NCI-H187 treated with DMSO at 0.1 percent for 48 hours (cell line): ENCODE measurements around the gene CUL3.

Experiments used
- DNase-seq: peaks from one replicate; lab custom pipeline; 2025; lab: John Stamatoyannopoulos, UW

Gene CUL3

DNA sequence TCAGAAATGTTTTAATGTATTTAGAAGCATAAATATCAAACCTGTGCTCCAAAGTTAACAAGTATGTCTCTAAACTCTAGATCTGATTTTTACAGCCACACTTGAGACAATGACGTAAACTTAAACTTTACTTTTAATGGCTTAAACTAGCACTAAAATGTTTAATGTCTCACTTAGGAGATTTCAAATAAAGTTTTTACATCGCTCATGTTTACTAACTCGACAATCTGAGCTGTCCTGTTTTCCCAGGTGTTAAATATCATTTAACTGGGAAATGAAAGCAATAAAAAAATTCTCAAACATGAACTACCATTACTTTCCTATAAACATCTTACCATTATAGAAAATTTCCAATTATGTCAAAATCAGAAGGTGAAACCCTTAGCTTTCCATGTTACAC, 113.0 kb downstream of the CUL3 start:
- DNase-seq: no peak

DNA sequence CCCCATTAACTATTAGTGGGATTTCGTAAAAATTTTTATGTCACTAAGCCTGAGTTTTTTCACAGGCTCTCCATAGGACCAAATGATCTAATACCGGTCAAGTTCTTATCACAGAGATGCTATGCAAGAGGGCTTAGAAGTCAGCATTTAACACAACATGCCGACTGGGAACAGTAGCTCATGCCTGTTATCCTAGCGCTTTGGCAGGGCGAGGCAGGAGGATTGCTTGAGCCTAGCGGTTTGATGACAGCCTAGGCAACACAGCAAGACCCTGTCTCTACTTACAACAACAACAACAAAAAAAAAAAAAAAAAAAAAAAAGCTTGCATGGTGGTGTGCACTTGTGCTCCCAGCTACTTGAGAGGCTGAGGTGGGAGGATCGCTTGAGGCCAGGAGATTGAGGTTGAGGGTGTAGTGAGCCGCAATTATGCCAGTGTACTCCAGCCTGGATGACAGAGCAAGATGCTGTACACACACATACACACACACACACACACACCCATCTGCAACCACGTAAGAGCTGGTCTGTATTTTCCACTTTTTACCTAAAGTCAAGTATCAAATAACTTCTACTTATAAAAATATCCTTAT, 115.7 kb downstream of the CUL3 start:
- DNase-seq: no peak

DNA sequence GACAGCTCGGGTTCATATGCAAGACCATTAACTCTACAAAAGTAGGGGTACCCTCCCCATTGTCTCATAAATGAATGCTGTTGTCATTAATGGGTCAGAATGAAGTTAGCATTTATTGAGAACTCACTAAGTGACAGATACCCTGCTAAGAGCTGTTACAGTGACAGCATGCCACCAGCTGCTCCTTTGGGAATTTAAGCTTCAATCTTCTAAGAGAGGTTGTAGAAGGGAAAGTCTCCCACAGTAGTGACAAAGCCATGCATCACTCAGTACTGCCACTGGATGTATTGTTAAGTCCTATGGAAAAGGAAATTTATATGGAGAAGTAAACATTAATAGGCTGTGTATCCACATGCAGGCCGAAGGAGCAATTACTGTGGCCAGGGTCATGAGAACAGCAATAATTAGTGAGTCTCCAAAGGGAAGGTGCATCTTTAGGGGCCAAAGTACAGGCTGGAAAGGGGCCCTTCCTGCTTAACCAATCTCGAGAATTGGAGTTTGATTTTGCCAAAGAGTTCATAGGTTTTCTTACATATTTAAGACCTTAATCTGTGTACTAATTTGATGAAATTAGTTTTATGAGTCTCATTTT, 118.8 kb downstream of the CUL3 start:
- no peak for DNase-seq

DNA sequence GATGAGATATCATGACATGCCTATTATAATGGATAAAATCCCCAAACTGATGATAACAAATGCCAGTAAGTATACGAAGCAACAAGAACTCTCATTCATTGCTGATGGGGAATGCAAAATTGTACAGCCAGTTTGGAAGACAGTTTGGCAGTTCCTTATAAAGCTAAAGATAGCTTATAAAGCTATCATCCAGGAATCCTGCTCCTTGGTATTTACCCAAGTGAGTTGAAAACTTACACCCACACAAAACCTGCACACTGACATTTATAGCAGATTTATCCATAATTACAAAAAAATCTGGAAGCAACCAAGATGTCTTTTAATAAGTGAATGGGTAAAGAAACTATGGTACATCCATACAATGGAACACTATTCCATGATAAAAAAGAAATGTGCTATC, 123.8 kb downstream of the CUL3 start:
- DNase-seq: no peak

DNA sequence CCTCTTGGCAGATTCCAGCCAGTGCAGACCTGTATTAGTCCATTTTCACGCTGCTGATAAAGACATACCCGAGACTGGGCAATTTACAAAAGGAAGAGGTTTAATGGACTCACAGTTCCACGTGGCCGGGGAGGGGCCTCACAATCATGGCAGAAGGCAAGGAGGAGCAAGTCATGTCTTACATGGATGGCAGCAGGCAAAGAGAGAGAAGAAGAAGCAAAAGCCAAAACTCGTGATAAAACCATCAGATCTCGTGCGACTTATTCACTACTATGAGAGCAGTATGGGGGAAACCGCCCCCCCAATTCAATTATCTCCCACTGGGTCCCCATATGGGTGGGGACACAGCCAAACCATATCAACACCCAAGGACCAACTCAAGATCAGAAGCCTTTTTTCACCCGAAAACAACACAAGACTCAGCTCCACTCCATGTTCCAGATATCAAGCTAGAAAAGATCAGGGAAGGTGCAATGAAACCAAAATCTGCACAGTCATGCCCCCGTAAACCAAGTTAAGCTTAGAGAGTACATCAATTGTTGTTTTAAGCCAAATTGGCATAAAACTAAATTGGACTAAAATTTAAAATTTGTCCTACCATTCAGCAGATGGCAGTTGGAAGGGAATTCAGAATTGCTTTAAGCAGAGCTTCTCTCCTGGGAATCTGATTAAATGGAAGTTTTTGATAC, 127.6 kb downstream of the CUL3 start:
- no peak for DNase-seq

DNA sequence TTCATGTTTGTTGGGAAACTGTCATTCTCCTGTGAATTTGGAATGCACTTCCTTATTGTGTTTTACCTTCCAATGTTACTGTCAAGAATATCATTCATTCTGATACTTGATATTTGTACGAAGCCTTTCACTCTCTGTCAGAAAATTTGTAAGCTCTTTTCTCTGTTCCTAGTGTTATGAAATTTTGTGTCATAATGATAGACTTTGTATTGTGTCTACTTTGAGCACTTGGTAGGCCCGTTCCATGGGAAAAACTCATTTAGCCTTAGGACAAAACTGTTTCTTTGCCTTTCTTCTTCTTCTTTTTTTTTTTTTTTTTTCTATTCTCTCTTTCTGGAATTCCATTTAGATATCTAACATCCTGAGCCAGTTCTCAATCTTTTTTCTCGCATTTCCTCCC, 131.3 kb downstream of the CUL3 start:
- DNase-seq: no peak

DNA sequence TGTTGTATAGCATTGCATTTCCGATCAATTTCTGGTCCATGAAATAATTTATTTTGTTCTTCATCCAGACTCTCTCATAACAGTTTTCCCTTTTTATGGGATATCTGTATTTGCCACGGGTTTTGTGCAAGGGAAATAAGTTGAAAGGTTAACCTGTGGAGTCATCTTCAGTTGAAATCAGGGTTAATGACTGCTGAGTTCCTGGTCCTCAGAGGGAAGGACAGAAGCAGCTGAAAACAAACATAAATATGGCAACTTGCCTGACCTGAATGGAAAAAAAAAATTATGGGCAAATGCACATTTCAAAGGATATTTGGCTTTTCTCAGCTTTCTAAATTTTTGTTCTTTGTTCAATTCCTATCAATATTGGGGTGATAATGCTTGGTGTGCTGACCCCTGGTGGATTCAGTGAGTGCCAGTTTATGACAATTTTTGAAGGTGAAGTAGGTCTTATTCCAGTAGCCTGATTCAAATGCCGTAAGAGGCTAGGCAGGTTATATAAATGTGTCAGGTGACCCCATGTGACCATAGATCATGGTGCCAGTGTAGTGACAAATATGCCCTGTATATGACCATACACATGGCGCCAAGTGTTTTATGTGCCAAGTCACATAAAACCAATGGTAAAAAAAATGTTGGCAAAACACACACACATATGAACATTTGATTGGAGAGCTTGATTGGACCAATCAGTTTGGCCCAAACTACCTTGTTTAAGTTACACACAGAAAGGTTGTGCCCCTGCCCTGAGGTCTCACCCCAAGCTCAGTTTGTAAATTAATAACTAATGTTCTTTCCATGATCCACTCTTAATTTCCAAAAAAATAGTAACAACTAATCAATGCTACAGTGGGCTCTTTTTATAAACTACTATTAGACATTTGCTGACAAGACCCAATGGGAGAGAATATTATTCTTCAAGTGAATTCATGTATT, 135.7 kb downstream of the CUL3 start:
- DNase-seq: no peak

DNA sequence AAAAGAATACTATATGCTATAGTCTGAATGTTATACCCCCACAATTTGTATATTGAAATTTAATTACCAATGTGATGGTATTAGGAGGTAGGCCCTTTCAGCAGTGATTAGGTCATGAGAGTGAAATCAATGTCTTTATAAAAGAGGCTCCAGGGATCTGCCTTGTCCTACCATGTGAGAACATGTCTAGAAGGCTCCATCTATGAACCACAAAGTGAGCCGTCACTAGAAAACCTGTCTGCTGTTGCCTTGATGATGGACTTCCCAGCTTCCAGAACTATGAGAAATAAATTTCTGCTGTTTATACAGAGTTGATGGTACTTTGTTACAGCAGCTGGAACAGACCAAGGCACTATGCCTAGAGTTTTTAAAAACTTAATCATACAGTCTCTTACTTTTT, 136.9 kb downstream of the CUL3 start:
- no peak for DNase-seq

DNA sequence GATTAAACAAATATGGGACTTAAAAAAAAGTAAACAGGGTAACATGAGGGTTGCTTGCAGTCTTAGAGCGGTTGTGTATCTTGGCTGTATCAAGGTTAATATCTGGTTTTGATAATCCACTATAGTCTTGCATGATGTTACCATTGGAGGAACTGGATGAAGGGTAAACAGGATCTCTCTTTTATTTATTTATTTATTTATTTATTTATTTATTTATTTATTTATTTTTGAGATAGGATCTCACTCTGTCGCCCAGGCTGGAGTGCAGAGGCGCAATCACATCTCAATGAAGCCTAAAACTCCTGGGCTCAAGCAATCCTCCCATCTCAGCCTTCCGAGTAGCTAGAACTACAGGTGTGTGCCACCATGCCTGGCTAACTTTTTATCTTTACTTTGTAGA, 140.4 kb downstream of the CUL3 start:
- DNase-seq: no peak

DNA sequence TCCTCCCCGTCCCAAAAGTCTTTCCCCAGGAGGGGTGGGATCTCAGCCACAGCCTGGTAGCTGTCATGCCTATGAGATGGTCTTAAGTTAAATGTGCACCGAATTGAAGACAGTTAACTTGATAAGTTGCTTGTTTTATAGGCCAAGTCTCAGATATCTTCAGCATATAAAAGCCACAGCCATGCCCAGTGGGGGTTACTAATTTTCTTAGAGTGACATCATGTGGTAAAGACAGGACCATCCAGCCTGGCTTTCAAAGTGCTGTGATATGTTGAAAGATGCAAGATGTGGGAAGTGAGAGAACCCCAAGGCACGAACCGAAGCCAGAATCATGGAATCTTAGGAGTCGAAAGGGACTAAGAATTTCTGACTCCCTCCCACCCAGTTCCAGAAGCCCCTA, 141.1 kb downstream of the CUL3 start:
- DNase-seq: no peak

DNA sequence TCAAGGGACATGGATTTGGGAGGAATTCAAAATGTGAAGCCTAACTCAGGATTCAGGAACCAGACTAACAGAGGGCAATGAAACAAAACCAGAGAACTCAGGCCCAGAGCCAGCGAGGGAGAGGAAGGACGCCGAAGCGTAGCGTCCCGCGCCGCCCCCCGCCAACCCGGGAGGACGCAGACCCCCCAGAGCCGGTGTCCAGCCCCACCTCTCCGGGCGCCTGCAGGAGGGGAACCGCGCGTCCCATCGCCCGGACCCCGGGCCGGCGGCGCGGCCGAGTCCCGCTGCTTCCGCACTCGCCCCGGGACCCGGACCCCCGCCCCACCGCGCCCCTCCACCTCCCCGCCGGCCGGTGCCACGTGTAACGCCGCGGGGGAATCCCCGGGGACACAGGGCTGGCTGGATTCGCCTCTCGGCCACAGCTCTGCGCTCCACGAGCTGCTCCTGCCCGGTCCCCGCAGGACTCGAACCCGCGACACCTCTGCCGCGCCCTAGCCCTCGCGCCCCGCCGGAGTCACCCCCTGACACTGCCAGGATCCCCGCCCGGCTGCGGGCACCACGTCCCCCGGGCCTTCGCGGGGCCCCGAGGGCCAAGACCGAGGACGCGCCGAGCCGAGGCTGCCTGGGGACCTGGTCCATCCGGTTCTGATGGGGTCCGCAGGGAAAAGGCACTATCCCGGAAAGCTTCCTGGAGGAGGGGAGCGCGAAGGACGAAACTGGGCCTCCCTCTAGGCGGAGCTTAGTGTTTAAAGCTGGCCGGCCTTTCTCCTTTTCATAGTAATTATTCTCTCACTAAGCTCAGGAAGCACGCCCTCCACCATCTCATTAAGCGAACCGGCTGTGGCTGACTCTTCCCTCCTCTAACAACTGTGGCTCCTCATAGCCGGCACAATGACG, 142.8 kb downstream of the CUL3 start:
- DNase-seq: no peak

DNA sequence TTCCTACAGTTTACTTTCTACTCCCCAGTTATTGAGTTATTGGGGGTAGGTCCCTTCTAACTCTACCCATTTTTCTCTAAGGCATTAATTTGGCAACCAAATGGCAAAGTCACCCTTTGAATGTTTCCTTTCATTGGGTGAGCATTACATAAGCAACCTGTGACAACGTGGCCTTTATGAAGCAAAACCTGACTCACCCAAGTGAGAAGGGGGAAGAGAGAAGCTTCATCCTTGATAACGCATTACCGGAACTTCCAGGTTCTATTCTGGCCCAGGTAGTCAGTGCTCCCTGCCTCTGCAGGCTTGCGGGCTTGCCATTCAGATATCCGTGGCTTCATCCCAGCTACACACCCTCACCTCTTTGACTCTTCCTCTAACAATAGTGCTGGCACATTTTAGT, 144.2 kb downstream of the CUL3 start:
- DNase-seq: no peak

DNA sequence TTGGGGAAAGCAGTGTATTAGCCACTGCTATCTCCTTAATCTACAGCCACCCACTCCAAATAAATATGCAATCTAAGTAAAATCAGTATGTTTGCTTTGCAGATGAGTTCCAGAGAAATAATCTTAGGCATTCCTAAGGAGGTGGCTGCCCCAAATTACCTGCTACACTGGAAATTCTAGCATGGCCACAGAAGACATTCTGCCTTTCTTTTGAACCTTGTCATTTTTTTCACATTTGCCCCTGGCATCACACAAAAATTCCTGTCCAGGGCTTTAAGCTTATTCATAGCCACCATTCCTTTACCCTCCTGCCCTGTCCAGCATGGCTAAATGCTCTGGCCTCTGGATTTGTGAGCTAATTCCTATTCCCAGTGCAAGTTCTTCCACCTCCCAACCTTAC, 146.4 kb downstream of the CUL3 start:
- no peak for DNase-seq

DNA sequence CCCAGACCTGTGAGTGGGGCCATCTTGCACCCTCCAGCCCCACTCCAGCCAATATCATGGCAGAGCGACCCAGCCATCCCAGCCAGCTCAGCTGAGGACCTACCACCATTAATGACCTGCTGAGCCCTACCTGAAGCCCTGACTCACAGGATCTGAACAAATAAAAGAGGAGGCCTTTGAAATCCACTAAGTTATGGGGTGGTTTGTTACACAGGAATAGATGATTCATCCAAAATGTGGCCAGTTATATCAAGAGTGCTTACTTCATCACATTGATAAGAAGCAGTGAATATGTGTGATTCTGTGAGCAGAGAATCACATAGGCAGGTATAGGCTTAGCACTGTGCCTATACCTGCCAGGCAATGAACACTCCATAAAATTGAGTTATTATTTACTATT, 148.5 kb downstream of the CUL3 start:
- no peak for DNase-seq

DNA sequence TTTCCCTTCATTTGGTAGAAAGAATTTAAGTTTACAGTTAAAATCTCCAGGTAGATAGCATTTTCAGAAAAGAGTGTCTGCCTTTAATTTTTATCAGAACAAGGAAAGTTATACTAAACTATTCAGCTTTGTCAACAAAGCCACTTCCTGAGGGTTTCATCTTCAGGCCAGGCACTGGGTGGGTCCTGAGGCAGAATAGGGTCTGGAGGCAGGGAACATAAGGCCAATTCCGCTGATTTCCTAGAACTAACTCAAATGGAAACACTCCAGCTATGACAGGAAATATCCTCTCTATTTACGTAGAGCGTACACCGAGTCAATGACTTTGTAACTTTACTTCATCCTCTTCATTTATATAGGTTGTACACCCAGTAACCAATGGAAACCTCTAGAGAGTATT, 150.5 kb downstream of the CUL3 start:
- DNase-seq: no peak

DNA sequence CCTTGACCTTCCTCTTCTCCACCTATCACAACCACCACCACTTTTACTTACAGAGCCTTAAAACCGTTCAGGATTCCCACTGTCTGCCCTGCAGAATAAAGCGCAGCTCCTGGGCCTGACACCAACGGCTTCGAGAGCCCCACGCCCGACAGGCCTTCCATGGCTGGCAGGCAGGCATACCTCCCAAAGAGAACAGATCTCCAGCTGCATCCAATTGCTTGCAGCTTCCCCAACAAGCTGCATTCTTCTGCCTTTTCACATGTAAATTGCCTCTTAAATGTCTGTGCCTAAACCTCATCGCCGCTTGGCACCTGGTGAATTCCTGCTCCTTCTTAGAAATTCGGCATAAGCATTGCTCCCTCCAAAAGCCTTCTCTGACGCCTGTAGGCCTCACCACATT, 151.7 kb downstream of the CUL3 start:
- no peak for DNase-seq

DNA sequence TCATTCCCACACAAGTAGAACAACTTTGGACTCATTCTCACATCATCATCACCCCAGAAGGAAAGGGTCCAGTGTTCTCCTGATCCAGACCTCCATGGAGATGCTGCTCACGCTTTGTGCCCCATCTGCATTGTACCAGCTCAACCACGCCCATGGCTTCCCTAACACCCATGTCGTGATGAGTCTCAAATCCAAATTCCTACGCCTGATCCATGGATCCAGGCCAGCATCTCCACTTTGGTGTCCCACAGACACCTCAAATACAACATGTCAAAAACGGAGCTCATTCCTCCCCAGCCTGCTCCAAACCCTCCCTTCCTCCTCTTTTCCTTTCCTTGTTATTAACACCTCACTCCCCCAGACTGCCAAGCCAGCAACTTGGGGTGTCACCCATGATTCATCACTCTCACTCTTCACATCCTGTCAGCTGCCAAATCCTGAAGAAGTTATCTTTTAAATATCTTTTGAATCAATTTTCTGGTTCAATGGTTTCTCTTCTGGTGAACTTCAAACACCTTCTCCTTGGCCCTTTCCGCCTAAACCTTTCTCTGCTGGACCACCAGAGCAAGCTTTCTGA, 153.1 kb downstream of the CUL3 start:
- no peak for DNase-seq

DNA sequence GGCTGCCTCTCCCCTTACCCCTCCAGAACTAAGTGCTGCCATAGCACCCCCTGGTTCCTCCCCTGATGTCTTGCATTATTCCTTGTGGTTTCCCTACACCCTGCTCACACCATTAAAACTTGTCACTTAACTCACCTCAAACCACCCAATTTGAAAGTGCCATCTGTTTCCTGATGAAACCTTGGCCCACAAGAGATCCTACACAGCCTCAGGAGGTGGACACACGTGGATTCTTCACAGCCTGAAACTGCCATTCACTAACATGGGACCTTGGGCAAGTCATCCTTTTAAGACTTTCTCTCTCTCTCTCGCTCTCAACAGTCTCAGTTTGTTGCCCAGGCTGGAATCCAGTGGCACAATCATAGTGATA, 155.7 kb downstream of the CUL3 start:
- no peak for DNase-seq

DNA sequence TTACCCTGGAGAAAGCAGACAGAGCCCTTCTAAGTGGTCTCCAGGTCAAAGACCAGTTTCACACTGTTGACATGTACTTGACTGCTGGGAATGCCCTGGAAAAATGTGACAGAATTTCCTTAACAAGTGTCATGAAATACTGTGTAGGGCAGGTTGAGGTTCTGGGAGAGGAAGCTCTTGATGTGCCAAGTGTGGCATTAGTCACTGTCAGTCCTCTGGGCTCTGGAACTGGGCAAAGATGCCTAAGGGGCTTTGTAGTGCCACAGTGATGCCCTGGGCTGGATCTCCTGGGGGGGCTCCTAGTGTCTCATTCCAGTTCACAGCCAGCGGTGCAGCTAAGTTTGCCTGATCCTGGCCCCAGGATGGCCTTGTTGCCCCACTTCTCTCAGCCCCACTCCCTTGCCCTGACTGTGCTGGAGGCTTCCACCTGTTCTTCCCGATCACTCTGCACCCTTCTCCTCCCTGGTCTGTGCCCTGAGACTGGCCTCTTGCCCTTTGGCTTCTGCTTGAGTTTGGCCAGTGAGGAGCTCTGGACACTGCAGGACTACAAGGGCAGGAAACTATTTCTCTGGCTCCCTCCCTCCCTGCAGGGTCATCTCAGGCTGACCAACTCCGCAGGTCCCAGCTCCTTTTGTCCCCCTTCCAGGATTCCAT, 156.2 kb downstream of the CUL3 start:
- DNase-seq: no peak

DNA sequence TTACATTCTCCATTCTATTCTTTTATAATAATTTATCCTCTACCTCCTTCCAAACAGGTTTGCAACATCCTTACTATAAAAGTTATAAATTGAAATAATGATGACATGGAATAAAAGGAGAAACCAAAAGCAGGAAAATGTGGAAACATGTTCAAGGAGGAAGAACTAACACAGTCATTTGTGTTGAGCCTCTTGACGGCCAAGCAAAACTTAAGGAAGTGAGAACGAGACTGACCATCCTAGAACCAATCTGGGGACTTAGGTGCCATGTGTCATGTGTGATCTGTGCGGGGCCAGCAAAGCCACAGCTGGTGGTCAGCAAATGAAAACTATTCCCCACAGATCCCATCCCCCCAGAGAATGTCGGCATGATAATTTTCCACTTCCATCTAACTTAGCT, 157.7 kb downstream of the CUL3 start:
- DNase-seq: no peak

DNA sequence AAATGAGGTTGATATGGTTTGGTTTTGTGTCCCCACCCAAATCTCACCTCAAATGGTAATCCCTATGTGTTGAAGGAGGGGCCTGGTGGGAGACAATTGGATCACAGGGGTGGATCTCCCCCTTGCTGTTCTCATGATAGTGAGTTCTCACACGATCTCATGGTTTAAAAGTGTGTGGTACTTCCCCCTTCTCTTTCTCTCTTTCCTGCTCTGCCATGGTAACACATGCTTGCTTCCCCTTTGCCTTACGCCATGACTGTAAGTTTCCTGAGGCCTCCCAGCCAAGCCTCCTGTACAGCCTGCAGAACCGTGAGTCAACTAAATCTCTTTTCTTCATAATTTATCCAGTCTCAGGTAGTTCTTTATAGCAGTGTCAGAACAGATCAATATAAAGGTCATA, 158.5 kb downstream of the CUL3 start:
- DNase-seq: no peak
